Right hindlimb (tissue), 1 donor: ENCODE data around the gene CMTM1.

Experiments
- DNase-seq: peaks from one replicate; pipeline ENCODE4 v3.0.0-alpha.2; 2018

CMTM1 gene

GRCh38 chr16:66566051-66566901 lies at the start of gene CMTM1:
CMTM1 (plus strand) TSS chr16:66566439; CDS start chr16:66566514, 75 bp downstream.
- no peak for DNase-seq

- no peak for DNase-seq
Measured at GRCh38 chr16:66516509-66516807, 49.8 kb upstream of the CMTM1 start.

- peak; percentile 93 for DNase-seq
Measured at GRCh38 chr16:66516808-66517585, 49.2 kb upstream of the CMTM1 start.

GRCh38 chr16:66517586-66518263 lies 48.5 kb upstream of the CMTM1 start:
- no peak for DNase-seq

GRCh38 chr16:66519482-66520373 lies 46.5 kb upstream of the CMTM1 start:
- no peak for DNase-seq

GRCh38 chr16:66520406-66521170 lies 45.7 kb upstream of the CMTM1 start:
- DNase-seq, result no peak

- DNase-seq, result no peak
Measured at GRCh38 chr16:66521252-66521713, 45.0 kb upstream of the CMTM1 start.

- no peak for DNase-seq
Measured at GRCh38 chr16:66521951-66522771, 44.1 kb upstream of the CMTM1 start.

- no peak for DNase-seq
Measured at GRCh38 chr16:66522816-66523590, 43.2 kb upstream of the CMTM1 start.

GRCh38 chr16:66523861-66524354 lies 42.3 kb upstream of the CMTM1 start:
- DNase-seq, result no peak

- DNase-seq, result no peak
Measured at GRCh38 chr16:66524601-66525164, 41.6 kb upstream of the CMTM1 start.

- DNase-seq, result no peak
Measured at GRCh38 chr16:66525396-66526180, 40.7 kb upstream of the CMTM1 start.

- no peak for DNase-seq
Measured at GRCh38 chr16:66528294-66528693, 37.9 kb upstream of the CMTM1 start.

GRCh38 chr16:66529475-66529874 lies 36.8 kb upstream of the CMTM1 start:
- no peak for DNase-seq

GRCh38 chr16:66534376-66534799 lies 31.9 kb upstream of the CMTM1 start:
- DNase-seq, result no peak

- no peak for DNase-seq
Measured at GRCh38 chr16:66536525-66536924, 29.7 kb upstream of the CMTM1 start.

GRCh38 chr16:66537236-66537635 lies 29.0 kb upstream of the CMTM1 start:
- no peak for DNase-seq

- no peak for DNase-seq
Measured at GRCh38 chr16:66538910-66539309, 27.3 kb upstream of the CMTM1 start.
